ENCODE results near the gene PLEKHG2. TPM values are rescaled to one million over a fixed set of nuclear protein-coding genes. Genes with fewer than 3 reads are reported as not detected.

The PLEKHG2 gene
- total and polyA plus RNA-seq, 9 of the 15 experiments (the other 6 are each of a cell fraction or from before 2014, with no cell fraction given) = 0.98 to 45.7 (median 9.8) TPM

- TF ChIP-seq CCNT2 (IDR thresholded peaks at IDR 0.05; ENCODE audit: borderline replicate concordance, extremely low read depth, insufficient read length, low read depth, low read length) = peak; percentile 87
- no peak for TF ChIP-seq CHD1 (IDR thresholded peaks at IDR 0.05; ENCODE audit: low read length)
- TF ChIP-seq, protein P1, sequence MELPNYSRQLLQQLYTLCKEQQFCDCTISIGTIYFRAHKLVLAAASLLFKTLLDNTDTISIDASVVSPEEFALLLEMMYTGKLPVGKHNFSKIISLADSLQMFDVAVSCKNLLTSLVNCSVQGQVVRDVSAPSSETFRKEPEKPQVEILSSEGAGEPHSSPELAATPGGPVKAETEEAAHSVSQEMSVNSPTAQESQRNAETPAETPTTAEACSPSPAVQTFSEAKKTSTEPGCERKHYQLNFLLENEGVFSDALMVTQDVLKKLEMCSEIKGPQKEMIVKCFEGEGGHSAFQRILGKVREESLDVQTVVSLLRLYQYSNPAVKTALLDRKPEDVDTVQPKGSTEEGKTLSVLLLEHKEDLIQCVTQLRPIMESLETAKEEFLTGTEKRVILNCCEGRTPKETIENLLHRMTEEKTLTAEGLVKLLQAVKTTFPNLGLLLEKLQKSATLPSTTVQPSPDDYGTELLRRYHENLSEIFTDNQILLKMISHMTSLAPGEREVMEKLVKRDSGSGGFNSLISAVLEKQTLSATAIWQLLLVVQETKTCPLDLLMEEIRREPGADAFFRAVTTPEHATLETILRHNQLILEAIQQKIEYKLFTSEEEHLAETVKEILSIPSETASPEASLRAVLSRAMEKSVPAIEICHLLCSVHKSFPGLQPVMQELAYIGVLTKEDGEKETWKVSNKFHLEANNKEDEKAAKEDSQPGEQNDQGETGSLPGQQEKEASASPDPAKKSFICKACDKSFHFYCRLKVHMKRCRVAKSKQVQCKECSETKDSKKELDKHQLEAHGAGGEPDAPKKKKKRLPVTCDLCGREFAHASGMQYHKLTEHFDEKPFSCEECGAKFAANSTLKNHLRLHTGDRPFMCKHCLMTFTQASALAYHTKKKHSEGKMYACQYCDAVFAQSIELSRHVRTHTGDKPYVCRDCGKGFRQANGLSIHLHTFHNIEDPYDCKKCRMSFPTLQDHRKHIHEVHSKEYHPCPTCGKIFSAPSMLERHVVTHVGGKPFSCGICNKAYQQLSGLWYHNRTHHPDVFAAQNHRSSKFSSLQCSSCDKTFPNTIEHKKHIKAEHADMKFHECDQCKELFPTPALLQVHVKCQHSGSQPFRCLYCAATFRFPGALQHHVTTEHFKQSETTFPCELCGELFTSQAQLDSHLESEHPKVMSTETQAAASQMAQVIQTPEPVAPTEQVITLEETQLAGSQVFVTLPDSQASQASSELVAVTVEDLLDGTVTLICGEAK (IDR thresholded peaks at IDR 0.05) = peak; percentile 92
- TF ChIP-seq, protein P1 (CRISPR knock-in tag; IDR thresholded peaks at IDR 0.05) = no peak
- no peak; the same call in 1 of the 2 replicates for TF ChIP-seq STAT5A (IDR thresholded peaks at IDR 0.05; ENCODE audit: borderline replicate concordance, low read length)
- TF ChIP-seq KDM5B (IDR thresholded peaks at IDR 0.05; ENCODE audit: insufficient replicate concordance, low read depth, low read length) = peak; percentile 96
- TF ChIP-seq, protein P2, sequence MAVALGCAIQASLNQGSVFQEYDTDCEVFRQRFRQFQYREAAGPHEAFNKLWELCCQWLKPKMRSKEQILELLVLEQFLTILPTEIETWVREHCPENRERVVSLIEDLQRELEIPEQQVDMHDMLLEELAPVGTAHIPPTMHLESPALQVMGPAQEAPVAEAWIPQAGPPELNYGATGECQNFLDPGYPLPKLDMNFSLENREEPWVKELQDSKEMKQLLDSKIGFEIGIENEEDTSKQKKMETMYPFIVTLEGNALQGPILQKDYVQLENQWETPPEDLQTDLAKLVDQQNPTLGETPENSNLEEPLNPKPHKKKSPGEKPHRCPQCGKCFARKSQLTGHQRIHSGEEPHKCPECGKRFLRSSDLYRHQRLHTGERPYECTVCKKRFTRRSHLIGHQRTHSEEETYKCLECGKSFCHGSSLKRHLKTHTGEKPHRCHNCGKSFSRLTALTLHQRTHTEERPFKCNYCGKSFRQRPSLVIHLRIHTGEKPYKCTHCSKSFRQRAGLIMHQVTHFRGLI (CRISPR knock-in tag; IDR thresholded peaks at IDR 0.05) = no peak
- TF ChIP-seq MCM5 (IDR thresholded peaks at IDR 0.05; ENCODE audit: low read depth) = no peak
- peak; percentile 96 for TF ChIP-seq E2F3 (CRISPR knock-in tag; IDR thresholded peaks at IDR 0.05)
- TF ChIP-seq HCFC1 (IDR thresholded peaks at IDR 0.05; ENCODE audit: low read depth, low read length) = peak; percentile 37
- TF ChIP-seq POLR3G (IDR thresholded peaks at IDR 0.05; ENCODE audit: extremely low read depth, insufficient read length, insufficient replicate concordance) = no peak
- no peak for TF ChIP-seq MCM3 (IDR thresholded peaks at IDR 0.05)
- no peak for TF ChIP-seq ZNF699 (CRISPR knock-in tag; IDR thresholded peaks at IDR 0.05; ENCODE audit: insufficient replicate concordance)
- TF ChIP-seq U2AF2 (optimal IDR thresholded peaks at IDR 0.05; ENCODE audit: low read depth, low read length) = no peak
- TF ChIP-seq, protein P3, sequence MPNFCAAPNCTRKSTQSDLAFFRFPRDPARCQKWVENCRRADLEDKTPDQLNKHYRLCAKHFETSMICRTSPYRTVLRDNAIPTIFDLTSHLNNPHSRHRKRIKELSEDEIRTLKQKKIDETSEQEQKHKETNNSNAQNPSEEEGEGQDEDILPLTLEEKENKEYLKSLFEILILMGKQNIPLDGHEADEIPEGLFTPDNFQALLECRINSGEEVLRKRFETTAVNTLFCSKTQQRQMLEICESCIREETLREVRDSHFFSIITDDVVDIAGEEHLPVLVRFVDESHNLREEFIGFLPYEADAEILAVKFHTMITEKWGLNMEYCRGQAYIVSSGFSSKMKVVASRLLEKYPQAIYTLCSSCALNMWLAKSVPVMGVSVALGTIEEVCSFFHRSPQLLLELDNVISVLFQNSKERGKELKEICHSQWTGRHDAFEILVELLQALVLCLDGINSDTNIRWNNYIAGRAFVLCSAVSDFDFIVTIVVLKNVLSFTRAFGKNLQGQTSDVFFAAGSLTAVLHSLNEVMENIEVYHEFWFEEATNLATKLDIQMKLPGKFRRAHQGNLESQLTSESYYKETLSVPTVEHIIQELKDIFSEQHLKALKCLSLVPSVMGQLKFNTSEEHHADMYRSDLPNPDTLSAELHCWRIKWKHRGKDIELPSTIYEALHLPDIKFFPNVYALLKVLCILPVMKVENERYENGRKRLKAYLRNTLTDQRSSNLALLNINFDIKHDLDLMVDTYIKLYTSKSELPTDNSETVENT (CRISPR knock-in tag; IDR thresholded peaks at IDR 0.05) = peak; percentile 71; the same call in 1 of the 2 replicates
These were observed at the start of gene PLEKHG2 (continued) for GRCh38 chr19:39412100-39412866.
